ENCODE data around the gene EIPR1. TPM values are rescaled to one million over a fixed set of nuclear protein-coding genes. Genes with fewer than 3 reads are reported as not detected.

EIPR1 gene
- total RNA-seq, 2 donors from 2014 or later = 18.8 to 39.1 TPM

GRCh38 chr2:3142961-3143571 is 234.6 kb downstream of the EIPR1 start:
- Histone ChIP-seq H3K27ac (no peak overlapping the region), H3K27me3 (no peaks in the 10 kb centered on the region), H3K36me3 (no peaks in the 10 kb centered on the region), H3K4me3 (no peak overlapping the region), H3K9me3 (no peaks in the 10 kb centered on the region), H3K9ac (ENCODE audit: low read depth in 2 of 2, low read length in 2 of 2) (no peak overlapping the region), H3K4me1 (no peaks in the 10 kb centered on the region)
- TF ChIP-seq CTCF (IDR thresholded peaks at IDR 0.05) = no peak
- no peak for DNase-seq
- intact Hi-C loops (cut with DNase I) = no loop called here

- Histone ChIP-seq H3K27me3 (no peaks in the 10 kb centered on the region), H3K9me3 (no peaks in the 10 kb centered on the region), H3K36me3 (no peaks in the 10 kb centered on the region), H3K27ac (no peak overlapping the region), H3K4me3 (no peak overlapping the region), H3K9ac (ENCODE audit: low read depth in 2 of 2, low read length in 2 of 2) (no peak overlapping the region), H3K4me1 (no peaks in the 10 kb centered on the region)
- no peak for TF ChIP-seq CTCF (IDR thresholded peaks at IDR 0.05)
- intact Hi-C loops (cut with DNase I) = no loop called here
- DNase-seq = no peak
Observed at GRCh38 chr2:3142210-3142609, 235.4 kb downstream of the EIPR1 start.

- Histone ChIP-seq H3K9me3 (no peaks in the 10 kb centered on the region), H3K27ac (no peak overlapping the region), H3K9ac (ENCODE audit: low read depth in 2 of 2, low read length in 2 of 2) (no peak overlapping the region), H3K4me1 (no peaks in the 10 kb centered on the region), H3K27me3 (no peaks in the 10 kb centered on the region), H3K4me3 (no peak overlapping the region), H3K36me3 (no peaks in the 10 kb centered on the region)
- no peak for TF ChIP-seq CTCF (IDR thresholded peaks at IDR 0.05)
- intact Hi-C loops (cut with DNase I) = no loop called here
- DNase-seq = no peak
Observed at GRCh38 chr2:3141696-3142095, 235.9 kb downstream of the EIPR1 start.

- Histone ChIP-seq H3K36me3 (no peaks in the 10 kb centered on the region), H3K27me3 (no peaks in the 10 kb centered on the region), H3K9ac (ENCODE audit: low read depth in 2 of 2, low read length in 2 of 2) (no peak overlapping the region), H3K27ac (no peak overlapping the region), H3K4me1 (no peaks in the 10 kb centered on the region), H3K4me3 (no peak overlapping the region), H3K9me3 (no peaks in the 10 kb centered on the region)
- TF ChIP-seq CTCF (IDR thresholded peaks at IDR 0.05) = no peak
- intact Hi-C loops (cut with DNase I) = no loop called here
- DNase-seq = no peak
Observed at GRCh38 chr2:3139906-3140305, 237.7 kb downstream of the EIPR1 start.

Other genes starting within 250 kb of the EIPR1 start
- gene TRAPPC12, start 1.9 kb upstream of the EIPR1 start, total RNA-seq = 10 to 100 TPM; 59.1 to 91.5 TPM
- gene ADI1, start 141.7 kb upstream of the EIPR1 start, total RNA-seq = 10 to 100 TPM; 83.2 to 83.5 TPM
- gene RNASEH1, start 180.5 kb upstream of the EIPR1 start, total RNA-seq = 10 to 100 TPM; 13.3 to 18.8 TPM
- gene RPS7, start 197.4 kb upstream of the EIPR1 start, total RNA-seq = 1,000 to 10,000 TPM in 1 of 2 donors, 100 to 1,000 TPM in 1; 941 to 1,015 TPM
- gene COLEC11, start 217.3 kb upstream of the EIPR1 start, total RNA-seq = under 1 TPM; 0.47 to 0.80 TPM

Measured in colonic mucosa (tissue), 4 donors.